ENCODE results near the gene GARS1. TPM values are rescaled to one million over a fixed set of nuclear protein-coding genes. Genes with fewer than 3 reads are reported as not detected.

Gene GARS1
- total and polyA plus RNA-seq, 9 of the 15 experiments (the other 6 are each of a cell fraction or from before 2014, with no cell fraction given) = 142 to 769 (median 272) TPM

GRCh38 chr7:30575910-30576309, 18.8 kb upstream of the GARS1 start:
- Histone ChIP-seq H3K9me3 (replicated peaks; ENCODE audit: control insufficient read depth, insufficient read depth, low read depth, low read length) (no peaks in the 10 kb centered on the region), H3K4me3 (no peak overlapping the region), H3K27ac (ENCODE audit: extremely low read depth, low read depth, low read length) (no peak overlapping the region), H3K36me3 (ENCODE audit: control insufficient read depth, insufficient read depth, low read length) (peaks cover 11% of the 10 kb centered on the region; the same call in 1 of the 3 replicates), H3K4me2 (ENCODE audit: insufficient read depth, low read length) (no peak overlapping the region), H3K9me1 (ENCODE audit: control insufficient read depth, insufficient read depth, low read length) (no peaks in the 10 kb centered on the region), H3K4me1 (replicated peaks in 1 of 2; ENCODE audit: control insufficient read depth in 2 of 2, insufficient read depth in 2 of 2, low read length in 2 of 2) (no peaks in the 10 kb centered on the region), H4K20me1 (replicated peaks; ENCODE audit: control insufficient read depth, insufficient read depth, low read length) (no peaks in the 10 kb centered on the region), H3K27me3 (ENCODE audit: control insufficient read depth in 2 of 2, insufficient read depth in 2 of 2, low read length in 2 of 2) (no peaks in the 10 kb centered on the region), H3K79me2 (ENCODE audit: control insufficient read depth, insufficient read depth, low read length) (no peaks in the 10 kb centered on the region), H2AFZ (ENCODE audit: low read depth, low read length) (no peak overlapping the region), H3K9ac (ENCODE audit: insufficient read depth in 1 of 2, low read depth in 2 of 2, low read length in 2 of 2) (no peak overlapping the region)
- CTCF ChIA-PET (ENCODE audit: low intra/inter-chr PET ratio) = no interaction called here
- no peak for ATAC-seq
- TF ChIP-seq ZFP36 (IDR thresholded peaks at IDR 0.05; ENCODE audit: low read depth, low read length, partially characterized antibody) (peak; percentile 16), ZFPM2 (CRISPR knock-in tag; IDR thresholded peaks at IDR 0.05) (no peak)
- BruUV-seq (replicated peaks) = no TSS peak
- WGBS (ENCODE audit: insufficient coverage, low coverage, missing lambda C conversion rate) = 95% methylated on average over 2 of the region's 2 CpGs
- FAIRE-seq = no peak
- DNase-seq (ENCODE audit: extremely low read depth in 1 of 4, low spot score in 3 of 4) = no peak
- in situ Hi-C loops (cut with MboI) = no loop called here
- POLR2A ChIA-PET = interaction anchor here (0.8 kb wide), 1 partner anchor 10 kb away, joined by 3 read pairs; no protein-coding TSS in a partner anchor
- intact Hi-C loops (cut with micrococcal nuclease) = no loop called here

- BruUV-seq (replicated peaks) = no TSS peak
- intact Hi-C loops (cut with micrococcal nuclease) = no loop called here
- H3K27me3 ChIP-seq (ENCODE audit: control insufficient read depth in 2 of 2, insufficient read depth in 2 of 2, low read length in 2 of 2) = no peaks in the 10 kb centered on the region
- no peaks in the 10 kb centered on the region for H3K4me1 ChIP-seq (replicated peaks in 1 of 2; ENCODE audit: control insufficient read depth in 2 of 2, insufficient read depth in 2 of 2, low read length in 2 of 2)
- H2AFZ ChIP-seq (ENCODE audit: low read depth, low read length) = no peak overlapping the region
- no peak overlapping the region for H3K27ac ChIP-seq (ENCODE audit: extremely low read depth, low read depth, low read length)
- ChIA-PET POLR2A (no interaction called here), CTCF (ENCODE audit: low intra/inter-chr PET ratio) (no interaction called here)
- in situ Hi-C loops (cut with MboI) = no loop called here
- 0 out of 2 replicates have a peak, but pooled peaks cover 3% of the 10 kb centered on the region for H3K9me3 ChIP-seq (replicated peaks; ENCODE audit: control insufficient read depth, insufficient read depth, low read depth, low read length)
- peaks cover 4% of the 10 kb centered on the region; the same call in 1 of the 3 replicates for H3K79me2 ChIP-seq (ENCODE audit: control insufficient read depth, insufficient read depth, low read length)
- no peaks in the 10 kb centered on the region for H4K20me1 ChIP-seq (replicated peaks; ENCODE audit: control insufficient read depth, insufficient read depth, low read length)
- 89% methylated on average over 2 of the region's 2 CpGs for WGBS (ENCODE audit: insufficient coverage, low coverage, missing lambda C conversion rate)
- ATAC-seq (no peak), FAIRE-seq (no peak), DNase-seq (ENCODE audit: extremely low read depth in 1 of 4, low spot score in 3 of 4) (no peak)
- H3K9ac ChIP-seq (ENCODE audit: insufficient read depth in 1 of 2, low read depth in 2 of 2, low read length in 2 of 2) = no peak overlapping the region
- H3K9me1 ChIP-seq (ENCODE audit: control insufficient read depth, insufficient read depth, low read length) = no peaks in the 10 kb centered on the region
- H3K36me3 ChIP-seq (ENCODE audit: control insufficient read depth, insufficient read depth, low read length) = peaks cover 36% of the 10 kb centered on the region; the same call in 2 of the 3 replicates
- H3K4me3 ChIP-seq = no peak overlapping the region
- no peak overlapping the region for H3K4me2 ChIP-seq (ENCODE audit: insufficient read depth, low read length)
- TF ChIP-seq BCOR (IDR thresholded peaks at IDR 0.05) = no peak
- no peak for TF ChIP-seq CBX5 (IDR thresholded peaks at IDR 0.05; ENCODE audit: borderline replicate concordance, low read depth)
- no peak for TF ChIP-seq SRSF3 (IDR thresholded peaks at IDR 0.05; ENCODE audit: insufficient read depth, low read length)
- no peak for TF ChIP-seq ZNF239 (CRISPR knock-in tag; IDR thresholded peaks at IDR 0.05)
- TF ChIP-seq SUPT5H (IDR thresholded peaks at IDR 0.05) = no peak
- no peak for TF ChIP-seq TCF7 (IDR thresholded peaks at IDR 0.05; ENCODE audit: borderline replicate concordance)
- no peak for TF ChIP-seq ZNF551 (CRISPR knock-in tag; IDR thresholded peaks at IDR 0.05)
- TF ChIP-seq SLC30A9 (CRISPR knock-in tag; IDR thresholded peaks at IDR 0.05) = no peak
- TF ChIP-seq ZNF717 (CRISPR knock-in tag; IDR thresholded peaks at IDR 0.05) = no peak
- TF ChIP-seq BCLAF1 (IDR thresholded peaks at IDR 0.05; ENCODE audit: borderline replicate concordance in 1 of 2, control insufficient read depth in 1 of 2, low read depth in 2 of 2, low read length in 1 of 2) = no peak
- TF ChIP-seq ETV1 (tag; conservative IDR thresholded peaks at IDR 0.05; ENCODE audit: low read depth) = no peak
- TF ChIP-seq KLF16 (IDR thresholded peaks at IDR 0.05) = no peak
- no peak for TF ChIP-seq ATF7 (IDR thresholded peaks at IDR 0.05)
- no peak for TF ChIP-seq RHOXF2B (CRISPR knock-in tag; conservative IDR thresholded peaks at IDR 0.05)
- TF ChIP-seq KDM5B (IDR thresholded peaks at IDR 0.05; ENCODE audit: insufficient replicate concordance, low read depth, low read length) = no peak
Observed at GRCh38 chr7:30583181-30583580, 11.5 kb upstream of the GARS1 start.
